ENCODE data around the gene MPRIP. TPM values are rescaled to one million over a fixed set of nuclear protein-coding genes. Genes with fewer than 3 reads are reported as not detected.
"Not testable (repeated sequence)": the region's sequence is repeated elsewhere in the genome, so short reads cannot be mapped to it uniquely, and the experiment has no call there.

Gene MPRIP
- polyA plus RNA-seq, 1 donor (not counting 4 experiments of a cell fraction or from before 2014, with no cell fraction given), result 113 TPM

GRCh38 chr17:17016199-17017197 lies 25.8 kb upstream of the MPRIP start:
- H3K4me2 ChIP-seq (ENCODE audit: control insufficient read depth, extremely low read depth, insufficient read depth, low read depth, low read length); H3K9me1 ChIP-seq (ENCODE audit: control insufficient read depth, extremely low read depth, insufficient read depth, low read length); H3K36me3 ChIP-seq (ENCODE audit: control insufficient read depth in 2 of 2, extremely low read depth in 1 of 2, insufficient read depth in 2 of 2, low read length in 2 of 2); DNase-seq (ENCODE audit: low read depth, low spot score); H3K27me3 ChIP-seq (ENCODE audit: control insufficient read depth, extremely low read depth, insufficient read depth, low read length); FAIRE-seq; H3K4me3 ChIP-seq (ENCODE audit: control insufficient read depth in 2 of 3, extremely low read depth in 1 of 3, insufficient read depth in 2 of 3, low read depth in 1 of 3, low read length in 3 of 3); H4K20me1 ChIP-seq (ENCODE audit: control insufficient read depth, extremely low read depth, insufficient read depth, low read length); H2AFZ ChIP-seq (ENCODE audit: control insufficient read depth, low read length); H3K9ac ChIP-seq (ENCODE audit: control insufficient read depth, extremely low read depth, insufficient read depth, low read length); H3K27ac ChIP-seq (ENCODE audit: control insufficient read depth, insufficient read depth, low read length); H3K79me2 ChIP-seq (ENCODE audit: control insufficient read depth, insufficient read depth, low read length); H3K9me3 ChIP-seq (ENCODE audit: control insufficient read depth, low read depth, low read length); dilution Hi-C loops (cut with MboI; ENCODE audit: extremely low pct_ligation_motif_present, low sequenced_read_pairs): not testable (repeated sequence)
- H3K4me1 ChIP-seq (ENCODE audit: control insufficient read depth, extremely low read depth, insufficient read depth, low read length), result peaks cover 42% of the 10 kb centered on the region

- no peak overlapping the region for H3K27ac ChIP-seq (ENCODE audit: control insufficient read depth, insufficient read depth, low read length)
- H4K20me1 ChIP-seq (ENCODE audit: control insufficient read depth, extremely low read depth, insufficient read depth, low read length), result no peaks in the 10 kb centered on the region
- H3K4me2 ChIP-seq (ENCODE audit: control insufficient read depth, extremely low read depth, insufficient read depth, low read depth, low read length), result no peak overlapping the region
- H3K36me3 ChIP-seq (ENCODE audit: control insufficient read depth in 2 of 2, extremely low read depth in 1 of 2, insufficient read depth in 2 of 2, low read length in 2 of 2), result no peaks in the 10 kb centered on the region
- no peak for DNase-seq (ENCODE audit: low read depth, low spot score)
- no peak overlapping the region for H2AFZ ChIP-seq (ENCODE audit: control insufficient read depth, low read length)
- H3K4me3 ChIP-seq (ENCODE audit: control insufficient read depth in 2 of 3, extremely low read depth in 1 of 3, insufficient read depth in 2 of 3, low read depth in 1 of 3, low read length in 3 of 3), result no peak overlapping the region
- no peaks in the 10 kb centered on the region for H3K9me1 ChIP-seq (ENCODE audit: control insufficient read depth, extremely low read depth, insufficient read depth, low read length)
- no peaks in the 10 kb centered on the region for H3K79me2 ChIP-seq (ENCODE audit: control insufficient read depth, insufficient read depth, low read length)
- H3K27me3 ChIP-seq (ENCODE audit: control insufficient read depth, extremely low read depth, insufficient read depth, low read length), result no peaks in the 10 kb centered on the region
- FAIRE-seq, result no peak
- no peak overlapping the region for H3K9ac ChIP-seq (ENCODE audit: control insufficient read depth, extremely low read depth, insufficient read depth, low read length)
- TF ChIP-seq CTCF (optimal IDR thresholded peaks at IDR 0.05 in 1 of 3, IDR thresholded peaks at IDR 0.05 in 1 of 3, conservative IDR thresholded peaks at IDR 0.05 in 1 of 3; ENCODE audit: extremely low read depth in 1 of 3, insufficient read depth in 2 of 3, low read length in 3 of 3), result no peak
- H3K4me1 ChIP-seq (ENCODE audit: control insufficient read depth, extremely low read depth, insufficient read depth, low read length), result peaks cover 41% of the 10 kb centered on the region
- H3K9me3 ChIP-seq (ENCODE audit: control insufficient read depth, low read depth, low read length), result no peaks in the 10 kb centered on the region
- dilution Hi-C loops (cut with MboI; ENCODE audit: extremely low pct_ligation_motif_present, low sequenced_read_pairs), result no loop called here
These were observed 24.8 kb upstream of the MPRIP start for GRCh38 chr17:17017343-17018014.
